ENCODE data around the gene CEBPZOS. TPM values are rescaled to one million over a fixed set of nuclear protein-coding genes. Genes with fewer than 3 reads are reported as not detected.
"Not testable (repeated sequence)": the region's sequence is repeated elsewhere in the genome, so short reads cannot be mapped to it uniquely, and the experiment has no call there.

CEBPZOS gene
- total RNA-seq, 1 donor from 2014 or later, result not detected

DNA sequence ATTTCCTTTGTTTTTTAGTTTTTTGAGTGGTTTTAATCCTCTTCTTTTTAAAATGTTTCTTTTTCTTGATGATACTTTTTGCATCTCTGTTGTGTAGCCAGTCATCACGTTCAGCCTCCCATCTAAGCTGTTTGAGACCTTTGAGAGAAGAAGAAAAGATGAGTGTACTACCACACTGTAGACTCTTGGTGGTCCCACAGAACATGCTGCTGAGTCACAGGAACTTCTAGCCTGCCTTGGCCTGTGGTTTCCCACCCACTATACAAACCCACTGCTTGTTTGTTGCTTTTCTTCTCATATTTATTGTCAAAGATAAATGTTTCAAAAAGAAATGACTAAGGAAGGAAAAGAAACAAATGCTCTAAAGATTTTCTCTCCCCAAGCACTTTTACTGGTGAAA is 5.5 kb downstream of the CEBPZOS start:
- DNase-seq (ENCODE audit: extremely low spot score, unreplicated experiment), result no peak
- no peaks in the 10 kb centered on the region for H3K27me3 Mint-ChIP-seq (ENCODE audit: unreplicated experiment)
- no peak overlapping the region for H3K27ac Mint-ChIP-seq (ENCODE audit: unreplicated experiment)
- peaks cover 38% of the 10 kb centered on the region for H3K36me3 Mint-ChIP-seq (ENCODE audit: unreplicated experiment)
- no peaks in the 10 kb centered on the region for H3K4me1 Mint-ChIP-seq (ENCODE audit: unreplicated experiment)
- H3K4me3 Mint-ChIP-seq (ENCODE audit: unreplicated experiment), result no peak overlapping the region
- peaks cover 4% of the 10 kb centered on the region for H3K9me3 Mint-ChIP-seq (ENCODE audit: unreplicated experiment)
- TF ChIP-seq, protein P1, sequence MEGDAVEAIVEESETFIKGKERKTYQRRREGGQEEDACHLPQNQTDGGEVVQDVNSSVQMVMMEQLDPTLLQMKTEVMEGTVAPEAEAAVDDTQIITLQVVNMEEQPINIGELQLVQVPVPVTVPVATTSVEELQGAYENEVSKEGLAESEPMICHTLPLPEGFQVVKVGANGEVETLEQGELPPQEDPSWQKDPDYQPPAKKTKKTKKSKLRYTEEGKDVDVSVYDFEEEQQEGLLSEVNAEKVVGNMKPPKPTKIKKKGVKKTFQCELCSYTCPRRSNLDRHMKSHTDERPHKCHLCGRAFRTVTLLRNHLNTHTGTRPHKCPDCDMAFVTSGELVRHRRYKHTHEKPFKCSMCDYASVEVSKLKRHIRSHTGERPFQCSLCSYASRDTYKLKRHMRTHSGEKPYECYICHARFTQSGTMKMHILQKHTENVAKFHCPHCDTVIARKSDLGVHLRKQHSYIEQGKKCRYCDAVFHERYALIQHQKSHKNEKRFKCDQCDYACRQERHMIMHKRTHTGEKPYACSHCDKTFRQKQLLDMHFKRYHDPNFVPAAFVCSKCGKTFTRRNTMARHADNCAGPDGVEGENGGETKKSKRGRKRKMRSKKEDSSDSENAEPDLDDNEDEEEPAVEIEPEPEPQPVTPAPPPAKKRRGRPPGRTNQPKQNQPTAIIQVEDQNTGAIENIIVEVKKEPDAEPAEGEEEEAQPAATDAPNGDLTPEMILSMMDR (IDR thresholded peaks at IDR 0.05), result no peak

DNA sequence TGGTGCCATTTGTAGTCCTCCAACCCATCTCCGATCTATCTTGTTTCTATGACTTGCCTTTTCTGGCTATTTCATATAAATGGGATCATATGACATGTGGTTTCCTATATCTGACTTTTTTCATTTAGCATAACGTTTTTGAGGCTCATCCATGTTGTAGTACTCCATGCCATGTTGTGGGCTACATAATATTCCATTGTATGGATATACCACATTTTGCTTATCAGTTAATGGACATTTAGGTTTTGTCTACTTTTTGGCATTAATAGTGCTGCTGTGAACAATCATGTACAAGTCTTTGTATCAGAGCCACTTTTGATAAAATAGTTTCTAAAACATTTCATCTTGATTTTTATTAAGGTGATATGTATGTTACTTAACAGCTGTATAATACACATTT is 7.4 kb downstream of the CEBPZOS start:
- H3K27ac Mint-ChIP-seq (ENCODE audit: unreplicated experiment), result no peak overlapping the region
- no peaks in the 10 kb centered on the region for H3K4me1 Mint-ChIP-seq (ENCODE audit: unreplicated experiment)
- no peak for DNase-seq (ENCODE audit: extremely low spot score, unreplicated experiment)
- TF ChIP-seq, protein P1 (IDR thresholded peaks at IDR 0.05), result no peak
- peaks cover 55% of the 10 kb centered on the region for H3K36me3 Mint-ChIP-seq (ENCODE audit: unreplicated experiment)
- H3K27me3 Mint-ChIP-seq (ENCODE audit: unreplicated experiment), result no peaks in the 10 kb centered on the region
- H3K4me3 Mint-ChIP-seq (ENCODE audit: unreplicated experiment), result no peak overlapping the region
- peaks cover 8% of the 10 kb centered on the region for H3K9me3 Mint-ChIP-seq (ENCODE audit: unreplicated experiment)

DNA sequence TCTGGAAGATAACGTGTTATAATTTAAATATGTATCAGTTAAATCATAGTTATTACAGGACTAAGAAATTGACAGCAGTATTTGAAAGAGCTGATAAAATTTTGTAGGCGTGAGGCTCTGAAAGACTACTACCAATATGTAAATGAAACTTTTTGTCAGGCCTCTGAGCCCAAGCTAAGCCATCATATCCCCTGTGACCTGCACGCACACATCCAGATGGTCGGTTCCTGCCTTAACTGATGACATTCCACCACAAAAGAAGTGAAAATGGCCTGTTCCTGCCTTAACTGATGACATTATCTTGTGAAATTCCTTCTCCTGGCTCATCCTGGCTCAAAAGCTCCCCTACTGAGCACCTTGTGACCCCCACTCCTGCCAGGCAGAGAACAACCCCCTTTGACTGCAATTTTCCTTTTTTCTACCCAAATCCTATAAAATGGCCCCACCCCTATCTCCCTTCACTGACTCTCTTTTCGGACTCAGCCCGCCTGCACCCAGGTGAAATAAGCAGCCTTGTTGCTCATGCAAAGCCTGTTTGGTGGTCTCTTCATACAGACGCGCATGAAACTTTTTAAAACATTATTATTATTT is 8.9 kb downstream of the CEBPZOS start:
- not testable (repeated sequence) for H3K4me1 Mint-ChIP-seq (ENCODE audit: unreplicated experiment); H3K27ac Mint-ChIP-seq (ENCODE audit: unreplicated experiment); H3K4me3 Mint-ChIP-seq (ENCODE audit: unreplicated experiment); DNase-seq (ENCODE audit: extremely low spot score, unreplicated experiment); H3K27me3 Mint-ChIP-seq (ENCODE audit: unreplicated experiment)
- peaks cover 70% of the 10 kb centered on the region for H3K36me3 Mint-ChIP-seq (ENCODE audit: unreplicated experiment)
- H3K9me3 Mint-ChIP-seq (ENCODE audit: unreplicated experiment), result peaks cover 14% of the 10 kb centered on the region

DNA sequence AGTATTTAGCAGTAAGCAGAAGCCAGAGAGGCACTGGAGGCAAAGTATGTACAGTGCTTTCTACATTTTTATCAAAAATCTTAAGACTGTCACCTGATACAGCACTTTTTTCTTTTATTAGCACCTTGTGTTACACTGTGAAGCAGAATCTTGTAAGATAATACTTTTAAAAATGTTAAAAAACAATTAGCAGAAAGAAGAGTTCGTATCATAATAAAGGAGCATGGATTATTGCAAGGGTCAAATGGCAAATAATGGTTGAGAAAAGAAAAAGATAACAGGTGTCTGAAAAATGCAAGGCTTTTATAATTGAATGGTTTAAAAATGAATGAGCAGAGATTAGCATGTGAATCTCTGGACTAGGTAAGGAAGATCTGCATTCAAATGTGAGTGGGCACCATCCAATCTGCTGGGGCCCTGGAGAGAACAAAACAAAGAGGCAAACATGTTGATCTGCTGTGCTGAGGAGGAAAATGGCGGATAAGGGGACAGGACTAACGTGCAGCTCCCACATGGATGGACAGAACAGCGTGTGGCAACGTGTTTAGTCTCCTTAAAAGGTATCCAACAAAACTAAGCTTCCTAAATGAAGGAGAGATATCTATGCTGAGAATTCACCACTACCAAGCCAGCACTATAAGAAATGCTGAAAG is 9.5 kb downstream of the CEBPZOS start:
- DNase-seq (ENCODE audit: extremely low spot score, unreplicated experiment), result no peak
- Mint-ChIP-seq H3K9me3 (ENCODE audit: unreplicated experiment) (peaks cover 14% of the 10 kb centered on the region), H3K4me3 (ENCODE audit: unreplicated experiment) (no peak overlapping the region), H3K4me1 (ENCODE audit: unreplicated experiment) (no peaks in the 10 kb centered on the region), H3K36me3 (ENCODE audit: unreplicated experiment) (peaks cover 73% of the 10 kb centered on the region), H3K27ac (ENCODE audit: unreplicated experiment) (no peak overlapping the region), H3K27me3 (ENCODE audit: unreplicated experiment) (no peaks in the 10 kb centered on the region)
- TF ChIP-seq, protein P1 (IDR thresholded peaks at IDR 0.05), result no peak

DNA sequence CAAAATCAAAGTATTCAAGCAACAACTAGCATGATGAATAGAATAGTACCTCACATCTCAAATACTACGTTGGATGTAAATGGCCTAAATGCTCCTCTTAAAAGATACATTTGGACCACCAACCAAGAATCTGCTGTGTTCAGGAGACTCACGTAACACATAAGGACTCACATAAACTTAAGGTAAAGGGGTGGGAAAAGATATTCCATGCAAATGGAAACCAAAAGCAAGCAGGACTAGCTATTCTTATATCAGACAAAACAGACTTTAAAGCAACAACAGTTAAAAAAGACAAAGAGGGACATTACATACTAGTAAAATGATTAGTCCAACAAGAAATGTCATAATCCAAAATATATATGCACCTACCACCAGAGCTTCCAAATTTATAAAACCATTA is 10.5 kb downstream of the CEBPZOS start:
- not testable (repeated sequence) for H3K4me1 Mint-ChIP-seq (ENCODE audit: unreplicated experiment); H3K27ac Mint-ChIP-seq (ENCODE audit: unreplicated experiment); H3K27me3 Mint-ChIP-seq (ENCODE audit: unreplicated experiment); H3K4me3 Mint-ChIP-seq (ENCODE audit: unreplicated experiment); DNase-seq (ENCODE audit: extremely low spot score, unreplicated experiment)
- H3K9me3 Mint-ChIP-seq (ENCODE audit: unreplicated experiment), result peaks cover 14% of the 10 kb centered on the region
- peaks cover 74% of the 10 kb centered on the region for H3K36me3 Mint-ChIP-seq (ENCODE audit: unreplicated experiment)

DNA sequence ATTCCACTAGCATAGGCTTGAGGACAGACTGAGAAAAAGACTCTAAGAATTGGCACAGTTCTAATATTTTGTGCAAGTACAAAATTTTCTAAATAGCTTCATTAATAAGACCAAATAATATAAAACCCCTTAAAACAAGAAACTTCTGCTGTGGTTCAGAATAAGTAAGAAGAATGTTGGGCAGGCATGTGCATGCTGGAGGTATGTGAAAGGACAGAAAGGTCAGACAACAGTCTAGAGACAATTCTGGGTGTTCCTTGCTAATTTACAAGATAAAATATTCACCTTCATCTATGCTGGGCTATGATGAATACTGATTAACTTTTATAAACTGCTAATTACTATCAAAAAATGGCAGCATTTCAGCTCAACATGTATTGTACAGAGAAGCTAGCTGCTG is 14.9 kb downstream of the CEBPZOS start:
- H3K4me1 Mint-ChIP-seq (ENCODE audit: unreplicated experiment), result no peaks in the 10 kb centered on the region
- DNase-seq (ENCODE audit: extremely low spot score, unreplicated experiment), result no peak
- no peaks in the 10 kb centered on the region for H3K27me3 Mint-ChIP-seq (ENCODE audit: unreplicated experiment)
- H3K27ac Mint-ChIP-seq (ENCODE audit: unreplicated experiment), result no peak overlapping the region
- H3K9me3 Mint-ChIP-seq (ENCODE audit: unreplicated experiment), result peaks cover 10% of the 10 kb centered on the region
- TF ChIP-seq, protein P1 (IDR thresholded peaks at IDR 0.05), result no peak
- no peak overlapping the region for H3K4me3 Mint-ChIP-seq (ENCODE audit: unreplicated experiment)
- peaks cover 65% of the 10 kb centered on the region for H3K36me3 Mint-ChIP-seq (ENCODE audit: unreplicated experiment)
